GM18870 (cell line): Measurements from ENCODE around the gene PON2.
"Not testable (repeated sequence)": the region's sequence is repeated elsewhere in the genome, so short reads cannot be mapped to it uniquely, and the experiment has no call there.

Experiments used
- ATAC-seq: cut with Tn5 transposase; IDR thresholded peaks from one replicate; pipeline ENCODE4 v1.9.1; 2021; ENCODE audit warnings: moderate library complexity; ENCODE audit not compliant: unreplicated experiment

Gene PON2

DNA sequence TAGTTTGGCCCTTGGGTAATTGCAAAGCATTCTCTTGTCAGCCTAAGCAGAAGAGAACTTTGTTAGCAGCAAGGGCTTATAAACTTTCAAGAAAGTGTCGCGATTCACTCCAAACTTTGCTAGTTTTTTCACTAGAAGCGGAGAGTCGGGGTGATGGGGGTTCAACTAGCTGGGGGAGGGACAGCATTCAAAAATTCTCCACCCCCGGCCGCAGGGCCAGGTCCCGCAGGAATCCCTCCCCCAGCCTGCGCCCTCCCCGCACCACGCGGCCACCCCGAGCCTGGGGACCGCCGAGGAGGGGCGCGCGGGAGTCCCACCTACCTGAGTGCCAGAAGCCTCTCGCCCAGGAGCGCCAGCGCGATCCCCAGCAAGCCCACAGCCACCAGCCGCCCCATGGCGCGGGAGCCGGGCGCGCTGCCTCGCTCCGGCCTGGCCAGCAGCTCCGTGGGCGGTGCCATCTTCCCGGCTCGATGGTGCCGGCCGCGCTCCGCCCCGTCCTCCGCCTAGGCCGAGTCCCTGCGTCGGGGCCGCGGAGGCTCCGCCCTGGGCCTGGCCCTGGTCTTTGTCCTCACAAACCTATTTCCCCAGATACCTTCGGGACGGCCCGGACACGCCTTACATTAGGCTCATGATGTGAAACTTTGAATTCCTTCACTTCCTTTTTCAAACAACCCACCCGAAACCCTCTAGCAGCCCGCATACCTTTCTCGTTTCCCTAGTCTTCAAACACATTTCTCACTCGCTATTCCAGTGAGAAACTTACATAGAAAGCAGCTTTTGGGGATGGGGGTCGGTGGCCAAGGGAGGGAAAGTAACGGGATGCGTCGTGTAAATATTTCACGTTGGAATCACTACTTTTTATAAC lies at the start of gene PON2:
PON2 (minus strand) TSS at position 472 of the 865 bp plus-strand sequence; CDS start at position 395, 77 bp downstream.
- peak; percentile 92 for ATAC-seq

DNA sequence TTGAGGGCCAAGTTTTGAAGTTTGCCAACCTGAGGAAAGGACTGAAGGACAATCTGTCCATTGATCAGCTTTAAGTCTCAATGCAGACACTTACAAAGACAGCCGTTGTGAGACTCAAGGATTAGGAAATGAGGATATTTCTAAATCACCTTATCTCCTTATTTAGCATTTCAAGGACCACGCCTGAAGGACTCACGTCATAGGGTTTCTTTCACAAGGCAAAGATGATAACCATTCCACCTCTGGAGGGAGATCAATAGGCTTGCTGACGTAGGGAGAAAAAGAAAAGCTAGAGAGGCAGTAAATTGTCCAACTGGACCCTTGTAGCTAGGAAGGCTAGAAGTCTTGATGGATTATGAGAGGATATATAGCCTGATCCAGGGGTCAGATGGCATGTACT lies 47.6 kb upstream of the PON2 start:
- ATAC-seq: no peak

DNA sequence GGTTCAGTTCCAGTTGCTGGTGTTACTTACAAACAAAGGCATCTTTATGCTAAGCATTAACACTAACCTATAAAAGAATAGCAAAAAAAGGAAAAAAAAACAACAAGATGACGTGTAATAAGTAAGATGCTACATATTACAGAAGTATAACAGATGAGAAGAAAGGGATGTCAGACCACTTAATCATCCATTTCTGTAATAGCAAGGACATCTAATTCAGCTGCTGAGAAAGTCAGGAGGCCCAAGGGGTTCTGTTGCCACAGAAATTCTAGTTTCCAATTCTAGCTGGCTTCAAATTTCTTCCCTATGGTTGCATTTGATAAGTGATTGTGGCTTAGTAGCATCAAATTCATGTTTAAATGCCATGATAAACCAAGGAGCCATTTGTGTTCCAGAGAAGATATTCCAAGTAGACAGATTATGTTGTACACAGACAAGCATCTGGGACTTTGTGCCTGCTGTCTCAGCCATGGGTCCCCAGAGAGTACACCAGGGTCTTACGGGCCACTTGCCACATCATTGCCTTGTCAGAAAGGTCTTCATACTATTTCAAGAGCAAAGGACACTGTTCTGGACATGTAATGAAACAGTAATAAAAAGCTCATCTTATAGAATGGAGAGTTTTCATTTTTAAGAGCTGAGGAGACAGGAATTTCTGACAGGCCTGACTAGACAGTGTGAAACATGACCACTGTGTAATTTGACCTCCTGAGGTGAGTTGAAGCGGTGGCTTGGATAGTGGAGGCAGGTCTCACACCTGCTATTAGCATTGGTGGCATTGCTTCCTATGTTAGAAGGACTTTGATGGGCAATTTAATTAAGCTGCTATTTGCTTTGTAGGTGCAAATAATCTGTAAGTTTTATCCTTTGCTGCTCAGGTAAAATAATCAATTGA lies 46.7 kb upstream of the PON2 start:
- no peak for ATAC-seq

DNA sequence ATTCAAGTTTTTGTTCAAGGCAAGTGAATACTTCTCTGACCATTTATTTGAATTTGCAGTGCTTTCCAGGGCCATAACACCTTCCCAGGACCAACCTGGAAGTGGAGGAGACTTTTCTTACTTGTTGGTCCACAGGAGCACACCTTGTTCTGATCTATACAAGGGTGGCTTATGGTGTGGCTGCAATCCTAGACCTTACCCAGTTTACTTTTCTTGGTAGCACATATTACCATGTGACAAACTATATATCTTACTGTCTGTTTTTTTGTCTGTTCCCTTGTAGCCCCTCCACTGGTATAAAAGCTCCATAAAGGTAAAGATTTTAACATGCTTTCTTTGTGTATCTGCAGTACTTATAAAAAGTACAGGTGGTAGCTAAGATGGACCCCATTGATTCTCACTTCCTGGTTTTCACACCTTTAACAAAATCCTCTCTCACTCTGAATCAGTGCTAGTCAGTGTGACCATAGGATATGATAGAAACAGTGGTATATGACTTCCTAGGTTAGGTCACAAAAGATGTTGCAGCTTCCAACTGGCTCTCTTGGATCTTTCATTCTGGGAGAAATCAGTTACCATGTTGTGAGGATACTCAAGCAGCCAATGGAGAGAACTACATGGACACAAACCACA lies 45.3 kb upstream of the PON2 start:
- ATAC-seq: peak; percentile 77

DNA sequence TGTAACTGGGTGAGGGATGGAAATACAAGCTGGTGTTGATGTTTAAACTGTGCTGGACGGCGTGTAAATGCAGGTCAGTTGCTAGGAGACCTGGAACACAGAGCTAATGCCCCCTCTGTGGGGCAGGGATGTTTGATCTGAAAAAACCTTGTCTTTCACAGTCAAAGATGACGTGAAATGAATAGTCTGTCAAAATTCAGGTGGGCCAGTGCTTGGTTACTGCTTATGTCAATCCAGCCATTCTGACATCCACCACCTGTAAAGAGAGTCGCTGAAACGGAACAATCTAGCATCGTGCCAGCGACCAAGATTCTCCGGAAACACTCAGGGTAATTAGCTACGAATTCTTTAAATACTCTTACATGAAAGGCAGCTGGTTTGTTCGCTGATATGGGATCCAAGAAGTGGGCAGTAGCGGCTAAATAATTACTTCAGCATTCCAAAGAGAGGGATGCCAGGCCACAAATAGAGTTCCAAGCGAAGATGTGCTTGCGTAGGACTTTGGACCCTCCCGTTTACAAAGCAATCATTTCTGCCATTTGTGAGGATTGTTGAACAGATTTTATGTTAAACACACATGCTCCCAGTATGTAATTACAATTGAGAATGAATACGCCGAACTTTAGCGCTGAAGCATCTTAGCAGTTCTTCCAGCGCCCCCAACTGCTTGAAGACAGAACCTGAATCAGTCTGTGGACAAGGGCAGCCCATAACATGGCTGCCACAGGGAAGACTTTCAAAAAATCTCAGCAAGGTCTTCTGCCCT lies 43.6 kb upstream of the PON2 start:
- no peak for ATAC-seq

DNA sequence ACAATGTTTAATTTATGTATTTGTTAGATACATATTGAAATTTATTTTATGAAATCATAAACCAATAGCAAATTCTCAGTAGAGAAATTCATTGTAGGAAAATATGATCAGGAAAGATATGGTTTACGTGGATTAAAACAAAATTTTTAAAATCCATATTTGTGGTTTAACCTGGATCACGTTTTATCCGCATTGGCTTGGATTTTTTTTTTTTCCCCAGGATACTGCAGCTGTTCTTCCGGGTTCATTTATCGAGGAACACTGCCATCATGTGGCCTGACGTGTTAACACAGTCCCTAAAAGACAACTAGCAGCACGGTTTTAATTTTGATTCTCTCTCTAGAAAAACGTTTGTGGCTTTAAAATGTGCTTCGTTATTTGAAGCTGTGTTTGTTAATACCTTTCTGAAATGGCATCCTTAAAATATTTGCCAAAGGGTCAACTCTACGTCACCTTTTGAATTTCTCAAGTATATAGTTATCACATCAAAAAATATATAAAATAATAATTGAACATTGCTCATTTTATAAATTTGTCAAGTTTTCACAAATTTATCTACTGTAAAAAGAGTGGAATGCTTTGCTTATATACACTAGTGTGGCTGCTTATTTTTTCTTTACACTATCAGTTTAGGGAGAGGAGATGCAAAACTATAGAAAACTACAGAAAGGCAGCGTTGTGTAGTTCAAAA lies 42.2 kb upstream of the PON2 start:
- peak; percentile 73 for ATAC-seq

DNA sequence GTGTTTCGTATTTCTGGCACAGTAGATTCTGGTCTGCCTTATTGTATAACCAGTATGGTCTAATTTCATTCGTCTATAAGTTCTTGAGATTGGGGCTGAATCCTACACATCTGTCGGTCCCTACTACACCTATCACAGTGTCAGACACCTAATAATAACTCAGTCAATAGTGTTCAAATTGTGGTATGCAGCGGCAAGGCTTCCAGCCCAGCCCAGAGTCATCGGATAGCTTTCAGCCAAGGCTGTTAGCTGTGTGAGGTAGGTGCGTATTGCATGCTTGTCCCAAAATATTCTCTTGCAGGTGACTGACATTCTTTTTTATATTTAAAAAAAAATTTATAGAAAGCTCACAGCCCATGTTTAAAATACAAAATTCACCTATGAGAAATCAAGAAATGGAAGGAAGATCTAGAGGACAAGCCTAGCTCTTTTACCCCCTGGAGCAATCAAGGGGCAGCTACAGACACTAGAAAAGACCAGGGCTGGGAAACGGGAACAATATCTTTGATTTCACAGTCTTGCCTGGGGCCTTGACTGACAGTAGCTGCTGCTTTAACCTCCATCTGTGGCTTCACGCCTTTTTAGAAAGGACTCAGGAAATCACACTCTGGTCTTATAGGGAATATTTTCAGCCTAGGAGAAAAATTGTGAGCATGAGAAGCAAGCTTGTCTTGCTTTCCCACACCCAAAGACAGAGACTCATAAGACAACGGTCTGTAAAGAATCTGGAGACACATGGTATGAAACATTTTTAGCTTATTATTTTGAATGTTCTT lies 41.4 kb upstream of the PON2 start:
- ATAC-seq: no peak

DNA sequence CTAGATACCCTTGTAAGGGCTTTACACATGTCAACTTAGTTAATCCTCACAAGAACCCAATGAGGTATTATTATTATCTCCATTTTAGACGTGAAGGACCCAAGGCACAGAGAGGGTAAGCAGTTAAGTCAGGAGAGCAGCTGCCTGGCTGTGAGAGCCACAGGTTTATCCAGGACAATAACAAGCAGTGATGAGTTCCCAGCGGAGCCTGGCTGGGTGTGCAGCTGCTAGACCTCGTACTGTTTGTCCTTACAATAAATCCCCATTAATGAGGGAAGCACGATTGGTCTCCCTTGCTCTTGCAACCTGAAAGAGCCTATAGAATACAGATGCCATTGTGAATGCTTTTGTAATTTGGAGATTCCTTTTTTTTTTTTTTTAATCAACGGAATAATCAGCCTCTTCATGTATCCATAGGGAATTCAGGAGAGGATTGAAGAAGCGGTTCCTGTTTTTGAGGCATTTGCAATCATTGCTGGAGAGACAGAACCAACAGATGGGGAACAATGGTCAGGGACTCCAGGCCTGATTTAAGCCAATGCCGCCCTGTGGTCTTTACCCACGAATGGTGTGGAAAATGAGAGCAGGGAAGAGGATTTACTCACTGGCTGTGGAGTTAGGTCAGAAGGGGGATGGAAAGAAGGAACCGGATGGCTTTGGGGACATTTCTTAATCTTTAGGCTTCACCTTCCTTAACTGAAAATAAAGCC lies 38.6 kb upstream of the PON2 start:
- ATAC-seq: no peak

DNA sequence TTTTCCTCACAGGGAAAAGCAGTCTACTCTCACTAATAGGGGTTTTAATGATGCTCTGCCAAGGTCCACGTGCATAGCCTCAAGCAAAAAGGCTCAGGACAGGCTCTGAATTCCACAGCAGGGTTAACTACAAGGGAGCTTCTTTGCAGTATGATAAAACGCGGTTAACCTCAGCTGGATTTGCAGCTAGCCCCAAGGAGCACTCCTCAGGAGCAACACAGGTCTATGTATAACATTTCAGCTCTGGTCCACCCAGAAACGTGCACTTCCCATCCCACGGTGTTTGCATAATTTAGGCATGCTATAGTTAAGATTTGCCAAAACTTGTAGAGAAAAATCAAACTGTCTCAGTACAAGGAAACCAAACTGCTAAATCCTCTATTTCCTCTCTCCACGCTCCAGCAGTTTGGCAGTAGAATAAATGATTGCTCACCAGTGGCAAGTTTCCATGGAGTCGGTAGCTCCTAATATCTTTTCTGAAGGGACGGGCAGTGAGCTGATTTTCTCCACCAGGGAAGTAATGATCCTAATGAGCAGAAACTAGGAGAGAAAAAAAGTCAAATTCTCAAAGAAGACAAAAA lies 37.8 kb upstream of the PON2 start:
- ATAC-seq: no peak

DNA sequence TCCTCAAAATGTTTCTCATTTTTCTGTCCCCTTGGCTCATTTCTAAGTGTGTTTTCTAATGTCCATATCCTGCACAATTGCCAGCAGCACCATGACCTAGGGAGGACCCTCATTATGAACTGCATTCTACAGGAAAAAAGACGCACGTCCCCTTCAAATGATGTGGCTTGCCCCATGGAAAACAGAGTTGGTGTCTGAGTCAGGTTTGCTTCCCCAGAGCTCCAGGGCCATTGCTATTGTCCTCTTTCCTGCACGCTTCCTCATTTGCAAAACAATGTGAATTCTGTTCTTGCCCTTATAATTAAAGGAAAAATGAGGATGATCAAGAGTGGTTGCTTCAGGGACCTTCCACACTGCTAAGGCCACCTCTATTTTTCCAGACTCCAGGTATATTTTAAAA lies 36.2 kb upstream of the PON2 start:
- ATAC-seq: no peak

DNA sequence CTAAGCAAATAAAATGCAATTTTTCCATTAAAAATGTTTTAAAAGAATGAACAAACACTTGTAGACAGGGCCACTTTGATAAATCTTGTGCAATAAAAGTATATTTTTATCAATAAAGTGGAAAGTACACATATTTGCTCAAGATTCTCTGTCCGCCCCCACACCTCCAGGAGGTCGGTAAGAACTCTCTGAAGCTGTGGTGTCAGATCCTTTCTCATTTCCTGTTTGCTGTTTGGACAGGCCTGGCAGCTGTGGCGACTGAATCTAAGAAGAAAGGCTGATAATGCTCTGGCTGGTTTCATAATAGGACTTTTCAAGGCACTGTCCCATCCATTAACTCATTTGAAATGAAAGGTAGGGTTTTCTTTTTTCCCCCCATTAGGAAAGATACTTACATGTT lies 35.6 kb upstream of the PON2 start:
- ATAC-seq: peak; percentile 97

DNA sequence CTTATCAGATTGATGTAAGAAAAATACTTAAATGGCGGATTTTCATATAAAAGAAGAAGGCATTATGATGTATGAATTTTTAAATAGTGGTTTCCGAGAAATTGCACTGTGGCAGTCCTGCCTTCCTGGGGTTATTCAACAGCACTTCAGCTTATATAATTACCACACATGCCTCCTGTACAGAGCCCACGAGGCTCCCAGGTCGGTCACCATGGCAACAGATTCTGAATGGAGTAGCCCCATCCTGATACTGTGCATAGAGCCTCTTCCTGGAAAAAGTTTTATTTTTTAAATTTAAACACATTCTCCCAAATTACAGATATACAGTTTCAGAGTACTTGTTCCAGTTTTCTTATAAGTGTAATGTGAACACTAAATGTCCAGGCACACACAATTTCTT lies 35.0 kb upstream of the PON2 start:
- ATAC-seq: no peak

DNA sequence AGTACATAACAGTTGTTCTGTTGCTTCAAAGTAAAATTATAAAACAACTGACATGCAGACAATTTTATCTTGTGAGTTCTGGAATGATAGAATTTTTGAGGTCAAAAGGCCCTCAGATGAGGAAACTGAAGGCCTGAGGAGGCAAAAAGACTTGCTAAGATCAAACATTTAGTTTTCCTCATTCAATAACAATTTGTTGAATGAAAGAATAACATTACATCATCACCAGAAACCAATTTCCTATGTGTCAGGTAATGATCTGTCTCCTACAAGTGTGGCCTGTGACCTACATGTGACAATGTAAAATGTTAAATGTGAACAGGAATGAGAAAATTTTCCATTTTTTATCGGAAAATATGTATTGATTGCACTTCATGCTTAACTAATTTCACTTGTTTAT lies 34.4 kb upstream of the PON2 start:
- no peak for ATAC-seq

DNA sequence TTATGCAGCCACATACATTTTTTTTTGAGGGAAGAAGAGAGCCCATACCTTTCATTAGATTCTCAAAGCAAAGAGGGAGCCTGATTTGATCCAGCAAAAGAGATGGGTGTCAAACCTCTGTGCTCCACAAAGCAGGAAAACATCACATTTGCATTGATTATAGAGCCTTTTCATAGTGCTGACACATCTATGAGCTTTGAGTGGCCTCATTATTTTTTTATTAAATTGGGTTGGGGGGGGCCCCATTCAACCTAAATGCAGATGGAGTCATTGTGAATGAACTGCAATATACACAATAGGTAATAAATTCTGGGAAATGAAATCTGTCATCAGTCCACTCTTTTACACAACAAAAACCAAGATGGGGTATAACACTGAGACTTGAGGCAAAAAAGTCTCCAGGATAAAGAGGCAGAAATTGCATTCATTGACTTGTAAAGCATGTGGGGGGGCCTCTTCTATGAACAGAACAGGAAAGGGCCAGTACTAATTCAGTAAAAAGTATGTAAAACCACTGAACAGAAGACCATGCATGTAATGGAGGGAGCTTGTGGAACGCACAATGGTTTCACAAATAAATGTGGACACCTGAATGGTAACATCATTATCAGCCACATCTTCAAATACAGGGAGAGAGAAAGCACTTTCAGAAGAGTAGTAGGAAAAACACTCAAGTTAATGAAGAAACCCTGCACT lies 33.2 kb upstream of the PON2 start:
- ATAC-seq: no peak

DNA sequence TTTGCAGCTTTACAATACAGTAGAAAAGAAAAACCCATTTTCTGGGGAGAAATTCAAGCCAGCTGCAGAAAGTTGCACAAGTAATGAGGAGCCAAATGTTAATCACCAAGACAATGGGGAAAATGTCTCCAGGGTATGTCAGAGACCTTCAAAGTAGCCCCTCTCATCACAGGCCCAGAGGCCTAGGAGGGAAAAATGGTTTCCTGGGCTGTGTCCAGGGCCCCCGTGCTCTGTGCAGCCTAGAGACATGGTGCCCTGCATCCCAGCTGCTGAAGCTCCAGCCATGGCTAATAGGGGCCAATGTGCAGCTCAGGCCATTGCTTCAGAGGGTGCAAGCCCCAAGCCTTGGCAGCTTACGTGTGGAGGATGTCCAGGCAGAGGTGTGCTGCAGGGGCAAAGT lies 25.8 kb upstream of the PON2 start:
- not testable (repeated sequence) for ATAC-seq

DNA sequence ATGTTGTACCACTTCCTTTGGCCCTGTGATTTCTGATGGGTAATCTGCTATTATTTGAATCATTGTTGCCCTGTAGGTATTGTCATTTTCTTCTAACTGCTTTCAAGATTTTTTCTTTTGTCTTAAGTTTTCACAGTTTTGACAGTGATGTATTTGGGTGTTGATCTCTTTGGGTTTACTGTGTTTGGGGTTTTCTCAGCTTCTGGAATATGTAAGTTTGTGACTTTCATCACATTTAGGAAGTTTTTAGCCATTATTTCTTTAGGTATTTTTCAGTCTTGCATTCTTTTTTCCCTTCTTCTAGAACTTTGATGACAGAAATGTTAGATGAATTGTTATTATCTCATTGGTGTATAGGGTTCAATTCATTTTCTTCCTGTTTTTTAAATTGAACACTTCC lies 23.1 kb upstream of the PON2 start:
- ATAC-seq: no peak

DNA sequence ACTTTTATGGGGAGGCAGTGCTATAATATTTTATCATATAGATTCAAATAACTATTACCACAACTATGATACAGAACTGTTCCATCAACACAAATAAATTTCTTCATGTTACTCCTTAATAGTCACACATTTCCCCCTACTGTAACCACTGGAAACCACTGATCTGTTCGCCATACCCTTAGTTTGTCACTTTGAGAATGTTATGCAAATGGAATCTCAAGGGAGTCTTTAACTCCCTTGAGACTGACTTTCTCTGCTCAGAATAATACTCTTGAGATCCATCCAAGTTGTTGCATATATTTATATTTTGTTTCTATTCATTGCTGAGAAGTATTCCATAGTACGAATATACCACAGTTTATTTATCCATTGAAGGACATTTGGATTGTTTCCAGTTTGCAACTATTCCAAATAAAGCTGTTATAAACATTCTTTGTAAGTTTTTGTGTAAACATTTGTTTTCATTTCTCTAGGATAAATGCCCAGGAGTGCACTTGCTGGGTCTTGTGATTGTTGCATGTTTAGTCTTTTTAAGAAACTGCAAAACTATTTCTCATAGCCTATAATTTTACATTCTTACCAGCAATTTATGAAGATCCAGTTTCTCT lies 19.7 kb upstream of the PON2 start:
- ATAC-seq: peak; percentile 51
